ENCODE data around the gene DGKE. TPM values are rescaled to one million over a fixed set of nuclear protein-coding genes. Genes with fewer than 3 reads are reported as not detected.

DGKE gene
- total and polyA plus RNA-seq, 2 of the 13 experiments (the other 11 are each of a cell fraction or from before 2014, with no cell fraction given), result 3.2 to 5.3 TPM

GRCh38 chr17:56909742-56910508 is 76.0 kb downstream of the DGKE start (continued):
- TF ChIP-seq, protein P1, sequence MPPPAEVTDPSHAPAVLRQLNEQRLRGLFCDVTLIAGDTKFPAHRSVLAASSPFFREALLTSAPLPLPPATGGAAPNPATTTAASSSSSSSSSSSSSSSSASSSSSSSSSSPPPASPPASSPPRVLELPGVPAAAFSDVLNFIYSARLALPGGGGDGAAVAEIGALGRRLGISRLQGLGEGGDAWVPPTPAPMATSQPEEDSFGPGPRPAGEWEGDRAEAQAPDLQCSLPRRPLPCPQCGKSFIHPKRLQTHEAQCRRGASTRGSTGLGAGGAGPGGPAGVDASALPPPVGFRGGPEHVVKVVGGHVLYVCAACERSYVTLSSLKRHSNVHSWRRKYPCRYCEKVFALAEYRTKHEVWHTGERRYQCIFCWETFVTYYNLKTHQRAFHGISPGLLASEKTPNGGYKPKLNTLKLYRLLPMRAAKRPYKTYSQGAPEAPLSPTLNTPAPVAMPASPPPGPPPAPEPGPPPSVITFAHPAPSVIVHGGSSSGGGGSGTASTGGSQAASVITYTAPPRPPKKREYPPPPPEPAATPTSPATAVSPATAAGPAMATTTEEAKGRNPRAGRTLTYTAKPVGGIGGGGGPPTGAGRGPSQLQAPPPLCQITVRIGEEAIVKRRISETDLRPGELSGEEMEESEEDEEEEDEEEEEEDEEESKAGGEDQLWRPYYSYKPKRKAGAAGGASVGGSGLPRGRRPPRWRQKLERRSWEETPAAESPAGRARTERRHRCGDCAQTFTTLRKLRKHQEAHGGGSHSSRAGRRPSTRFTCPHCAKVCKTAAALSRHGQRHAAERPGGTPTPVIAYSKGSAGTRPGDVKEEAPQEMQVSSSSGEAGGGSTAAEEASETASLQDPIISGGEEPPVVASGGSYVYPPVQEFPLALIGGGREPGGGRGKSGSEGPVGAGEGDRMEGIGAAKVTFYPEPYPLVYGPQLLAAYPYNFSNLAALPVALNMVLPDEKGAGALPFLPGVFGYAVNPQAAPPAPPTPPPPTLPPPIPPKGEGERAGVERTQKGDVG (CRISPR knock-in tag; IDR thresholded peaks at IDR 0.05; ENCODE audit: borderline replicate concordance), result no peak
- no peak for TF ChIP-seq PHB2 (IDR thresholded peaks at IDR 0.05; ENCODE audit: partially characterized antibody)
- no peak for TF ChIP-seq ZNF724P (CRISPR knock-in tag; IDR thresholded peaks at IDR 0.05; ENCODE audit: borderline replicate concordance)
- no peak for TF ChIP-seq GLI4 (CRISPR knock-in tag; IDR thresholded peaks at IDR 0.05; ENCODE audit: borderline replicate concordance)
- TF ChIP-seq NFE2L1 (CRISPR knock-in tag; IDR thresholded peaks at IDR 0.05; ENCODE audit: borderline replicate concordance), result no peak
- TF ChIP-seq ZNF234 (CRISPR knock-in tag; conservative IDR thresholded peaks at IDR 0.05), result no peak
- peak; percentile 74; the same call in 1 of the 2 replicates for TF ChIP-seq ZNF788 (CRISPR knock-in tag; IDR thresholded peaks at IDR 0.05; ENCODE audit: borderline replicate concordance)
- peak; percentile 96 for TF ChIP-seq NR2F2 (IDR thresholded peaks at IDR 0.05; ENCODE audit: borderline replicate concordance, low read depth)
- 0 out of 2 replicates have a peak, but pooled peaks have one; percentile 40 for TF ChIP-seq ARNTL (CRISPR knock-in tag; IDR thresholded peaks at IDR 0.05)
- no peak for TF ChIP-seq ZNF607 (CRISPR knock-in tag; IDR thresholded peaks at IDR 0.05; ENCODE audit: borderline replicate concordance)
- peak; percentile 59; the same call in 1 of the 2 replicates for TF ChIP-seq ARID4A (CRISPR knock-in tag; IDR thresholded peaks at IDR 0.05; ENCODE audit: borderline replicate concordance)
- TF ChIP-seq RXRA (CRISPR knock-in tag; IDR thresholded peaks at IDR 0.05), result peak; percentile 97
- no peak for TF ChIP-seq ETV6 (CRISPR knock-in tag; conservative IDR thresholded peaks at IDR 0.05)
- TF ChIP-seq TEAD3 (CRISPR knock-in tag; optimal IDR thresholded peaks at IDR 0.05; ENCODE audit: borderline replicate concordance), result peak; percentile 62
- TF ChIP-seq RFXAP (CRISPR knock-in tag; IDR thresholded peaks at IDR 0.05; ENCODE audit: borderline replicate concordance), result no peak
- TF ChIP-seq GATAD2A (CRISPR knock-in tag; IDR thresholded peaks at IDR 0.05), result peak; percentile 69
- peak; percentile 15; the same call in 1 of the 2 replicates for TF ChIP-seq ZNF605 (CRISPR knock-in tag; IDR thresholded peaks at IDR 0.05)
- TF ChIP-seq U2AF1 (optimal IDR thresholded peaks at IDR 0.05; ENCODE audit: low read depth, low read length), result no peak

Measured in HepG2 (cell line).